Right lobe of liver (tissue), 6 donors: ENCODE measurements around the gene ZNF524. TPM values are rescaled to one million over a fixed set of nuclear protein-coding genes. Genes with fewer than 3 reads are reported as not detected.

Source experiments
- ATAC-seq, 4 donors: fragments of 200-7000 bp; cut with Tn5 transposase; one replicate each; pipeline ENCODE4 v1.9.1; 2020; ENCODE audit warnings: mild to moderate bottlenecking in 4 of 4, moderate library complexity in 4 of 4
- DNase-seq, 3 donors: peaks; one replicate each; pipeline ENCODE4 v3.0.0-alpha.2; 2020
- H3K27ac ChIP-seq, 3 donors: fragments of 200-600 bp; one replicate each; pipeline ENCODE4 v1.8.0; 2022
- H3K27me3 ChIP-seq, 2 donors: fragments of 200-600 bp; one replicate each; pipeline ENCODE4 v1.8.0; 2022
- H3K36me3 ChIP-seq, 4 donors: fragments of 200-600 bp; sonication (generic) in 1 of 4; one replicate each; pipeline versions ENCODE4 v1.5.1 to v1.8.0; 2017 to 2022; ENCODE audit warnings: control low read depth in 1 of 4
- H3K4me1 ChIP-seq, 4 donors: fragments of 200-600 bp; sonication (generic) in 1 of 4; one replicate each; pipeline versions ENCODE4 v1.5.1 to v1.8.0; 2017 to 2022; ENCODE audit warnings: control low read depth in 1 of 4
- H3K4me3 ChIP-seq, 3 donors: fragments of 200-600 bp; one replicate each; pipeline ENCODE4 v1.8.0; 2022
- H3K9me3 ChIP-seq, 4 donors: fragments of 200-600 bp; sonication (generic) in 1 of 4; one replicate each; pipeline versions ENCODE4 v1.5.1 to v1.8.0; 2017 to 2022; ENCODE audit warnings: control low read depth in 1 of 4
- POLR2A ChIP-seq: fragments of 450-650 bp; IDR thresholded peaks from one replicate; pipeline ENCODE4 v1.6.1; 2017; ENCODE audit warnings: antibody characterized with exemption, mild to moderate bottlenecking
- WGBS: methylation state at CpG from one replicate; pipeline ENCODE4 v1.1.6; 2018; ENCODE audit warnings: low coverage, low lambda C conversion rate; ENCODE audit not compliant: insufficient coverage; ENCODE audit errors: missing lambda C conversion rate; 5-methylcytosine and 5-hydroxymethylcytosine counted together
- intact Hi-C, 2 donors: fragments of 100-400 bp; cut with DNase I; formaldehyde crosslinking; loops; one replicate each; pipeline versions ENCODE4 v1.11.2 to v1.14.1; 2022
- total RNA-seq, 6 experiments: library from RNA; depleted of rRNA in 2 of 6; stranded (reverse); fragments of >200 nt in 2 of 6; fragmentation: NEBNext Ultra II Directional in 3 of 6; extraction: Animal tissue kit (Norgen Biotek cat#: 25700) in 3 of 6; gene quantifications; one replicate each; pipeline versions ENCODE4 v1.1.0 to v1.2.4, GENCODE V29; 2016 to 2023
- TF ChIP-seq, protein P1 (sequence below), 4 donors: fragments of 200-600 bp in 3 of 4; fragments of 450-650 bp in 1 of 4; IDR thresholded peaks; one replicate each; pipeline versions ENCODE4 v1.5.1 to v1.8.0; 2016 to 2022; ENCODE audit warnings: antibody characterized with exemption in 4 of 4, mild to moderate bottlenecking in 2 of 4
- donor health status: DM: no; HTN: yes; CAD: no.
- donor health status: DM: no; HTN: no; CAD: no.
- donor health status: DM: no; HTN: no; CAD: no.
- donor health status: DM: no; HTN: yes; CAD: no.
- donor health status: DM: no; HTN: yes; CAD: no.

ZNF524 gene
- total RNA-seq, 6 experiments from 2014 or later: 8.2 to 21.0 (median 11.3) TPM

DNA sequence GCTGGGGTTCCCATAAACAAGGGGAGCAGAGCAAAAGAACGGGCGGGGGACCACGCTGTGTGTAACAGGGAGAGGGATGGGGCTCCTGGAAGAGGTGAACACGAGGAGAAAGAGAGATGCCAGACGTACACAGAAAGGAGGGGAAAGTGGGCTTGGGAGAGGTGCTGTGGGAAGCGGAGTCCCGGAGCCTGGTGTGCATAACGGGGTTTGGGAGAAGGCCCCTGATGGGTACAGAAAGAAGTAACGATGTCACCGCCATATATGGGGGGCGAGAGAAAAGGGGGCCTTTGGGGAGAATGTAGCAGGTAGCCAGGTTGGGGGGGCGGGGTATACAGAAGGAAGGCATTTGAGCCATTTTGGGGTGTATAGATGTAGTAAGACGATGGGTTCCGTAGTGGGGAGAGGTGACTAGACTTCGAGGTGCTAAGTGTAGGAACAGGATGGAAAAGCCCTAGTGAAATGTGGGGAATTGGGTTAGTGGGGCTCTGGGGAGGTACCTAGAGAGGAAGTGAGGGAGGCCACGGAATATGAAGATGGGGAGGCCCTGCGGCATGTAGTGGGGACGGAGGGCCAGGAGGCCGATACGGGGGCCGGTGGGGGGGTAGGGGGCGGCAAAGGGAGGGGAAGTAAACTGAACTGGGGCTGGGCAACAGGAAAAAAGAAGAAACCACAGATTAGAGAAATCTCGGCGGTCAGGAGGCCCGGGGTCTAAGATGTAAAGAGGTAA is 41.5 kb downstream of the ZNF524 start:
- no peak for TF ChIP-seq POLR2A
- under 1% methylated on average over 25 of the region's 25 CpGs for whole genome bisulfite sequencing
- H3K27me3 ChIP-seq: no peaks in the 10 kb centered on the region
- intact Hi-C loops: no loop called here
- no peaks in the 10 kb centered on the region for H3K9me3 ChIP-seq
- H3K4me3 ChIP-seq: peak overlapping the region; percentile 74 to 85 (median 81)
- DNase-seq: peak in 1 of 3 donors; percentile 39
- peaks cover 0 to 10% (median 0%) of the 10 kb centered on the region in 4 donors for H3K36me3 ChIP-seq
- ATAC-seq: peak in 2 of 4 donors; percentile 1 to 2
- H3K27ac ChIP-seq: peak overlapping the region; percentile 67 to 76 (median 73)
- peaks cover 0 to 37% (median 11%) of the 10 kb centered on the region in 4 donors for H3K4me1 ChIP-seq

- Histone ChIP-seq H3K4me1 (peaks cover 0 to 37% (median 10%) of the 10 kb centered on the region in 4 donors), H3K27ac (peak overlapping the region; percentile 47 to 76 (median 67)), H3K27me3 (no peaks in the 10 kb centered on the region), H3K36me3 (peaks cover 0 to 10% (median 0%) of the 10 kb centered on the region in 4 donors), H3K4me3 (peak overlapping the region; percentile 74 to 85 (median 81)), H3K9me3 (no peaks in the 10 kb centered on the region)
- 2% methylated on average over 9 of the region's 65 CpGs for WGBS
- ATAC-seq (peak; percentile 0 to 3 (median 2)), DNase-seq (peak in 2 of 3 donors; percentile 30 to 71)
- TF ChIP-seq POLR2A: no peak
- TF ChIP-seq, protein P1, sequence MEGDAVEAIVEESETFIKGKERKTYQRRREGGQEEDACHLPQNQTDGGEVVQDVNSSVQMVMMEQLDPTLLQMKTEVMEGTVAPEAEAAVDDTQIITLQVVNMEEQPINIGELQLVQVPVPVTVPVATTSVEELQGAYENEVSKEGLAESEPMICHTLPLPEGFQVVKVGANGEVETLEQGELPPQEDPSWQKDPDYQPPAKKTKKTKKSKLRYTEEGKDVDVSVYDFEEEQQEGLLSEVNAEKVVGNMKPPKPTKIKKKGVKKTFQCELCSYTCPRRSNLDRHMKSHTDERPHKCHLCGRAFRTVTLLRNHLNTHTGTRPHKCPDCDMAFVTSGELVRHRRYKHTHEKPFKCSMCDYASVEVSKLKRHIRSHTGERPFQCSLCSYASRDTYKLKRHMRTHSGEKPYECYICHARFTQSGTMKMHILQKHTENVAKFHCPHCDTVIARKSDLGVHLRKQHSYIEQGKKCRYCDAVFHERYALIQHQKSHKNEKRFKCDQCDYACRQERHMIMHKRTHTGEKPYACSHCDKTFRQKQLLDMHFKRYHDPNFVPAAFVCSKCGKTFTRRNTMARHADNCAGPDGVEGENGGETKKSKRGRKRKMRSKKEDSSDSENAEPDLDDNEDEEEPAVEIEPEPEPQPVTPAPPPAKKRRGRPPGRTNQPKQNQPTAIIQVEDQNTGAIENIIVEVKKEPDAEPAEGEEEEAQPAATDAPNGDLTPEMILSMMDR (IDR thresholded peaks at IDR 0.05): no peak
- intact Hi-C loops: no loop called here
These were observed 42.3 kb downstream of the ZNF524 start for GRCh38 chr19:55642153-55643002.

GRCh38 chr19:55643003-55643886 is 43.2 kb downstream of the ZNF524 start, which contains the start of gene ZNF581:
Gene ZNF581 (plus strand): TSS chr19:55643649. CDS start chr19:55644572, 923 bp downstream.
- DNase-seq (peak; percentile 67 to 78 (median 78)), ATAC-seq (peak; percentile 54 to 62 (median 61))
- Histone ChIP-seq H3K4me3 (peak within 1 kb of the TSS; percentile 74 to 85 (median 81)), H3K4me1 (peaks cover 0 to 40% (median 12%) of the 10 kb centered on the region in 4 donors), H3K27me3 (no peaks in the 10 kb centered on the region), H3K36me3 (peaks cover 0 to 10% (median 0%) of the 10 kb centered on the region in 4 donors), H3K9me3 (no peaks in the 10 kb centered on the region), H3K27ac (peak within 1 kb of the TSS; percentile 63 to 76 (median 67))
- WGBS: 3% methylated on average over 22 of the region's 56 CpGs
- no peak for TF ChIP-seq POLR2A
- TF ChIP-seq, protein P1 (IDR thresholded peaks at IDR 0.05): no peak
- intact Hi-C loops: no loop called here

- WGBS: 1% methylated on average over 9 of the region's 15 CpGs
- TF ChIP-seq, protein P1 (IDR thresholded peaks at IDR 0.05): no peak
- no peak for TF ChIP-seq POLR2A
These were observed 43.7 kb downstream of the ZNF524 start for GRCh38 chr19:55643887-55644176.

More at GRCh38 chr19:55643887-55644176, 43.7 kb downstream of the ZNF524 start:
- DNase-seq (peak in 1 of 3 donors; percentile 57), ATAC-seq (no peak)
- Histone ChIP-seq H3K27me3 (no peaks in the 10 kb centered on the region), H3K36me3 (peaks cover 0 to 10% (median 0%) of the 10 kb centered on the region in 4 donors), H3K9me3 (no peaks in the 10 kb centered on the region), H3K4me1 (peaks cover 0 to 44% (median 12%) of the 10 kb centered on the region in 4 donors), H3K27ac (peak overlapping the region; percentile 63 to 76 (median 67)), H3K4me3 (peak overlapping the region; percentile 74 to 85 (median 81))
- intact Hi-C loops: no loop called here
